Measurements from ENCODE around the gene PPP1R10. TPM values are rescaled to one million over a fixed set of nuclear protein-coding genes. Genes with fewer than 3 reads are reported as not detected.
A peak's percentile ranks its signal among the peaks of the same experiment; 100 is the strongest.
"Not testable (repeated sequence)": the region's sequence is repeated elsewhere in the genome, so short reads cannot be mapped to it uniquely, and the experiment has no call there.

Gene PPP1R10
- total RNA-seq, 1 donor from 2014 or later: 10.5 TPM

DNA sequence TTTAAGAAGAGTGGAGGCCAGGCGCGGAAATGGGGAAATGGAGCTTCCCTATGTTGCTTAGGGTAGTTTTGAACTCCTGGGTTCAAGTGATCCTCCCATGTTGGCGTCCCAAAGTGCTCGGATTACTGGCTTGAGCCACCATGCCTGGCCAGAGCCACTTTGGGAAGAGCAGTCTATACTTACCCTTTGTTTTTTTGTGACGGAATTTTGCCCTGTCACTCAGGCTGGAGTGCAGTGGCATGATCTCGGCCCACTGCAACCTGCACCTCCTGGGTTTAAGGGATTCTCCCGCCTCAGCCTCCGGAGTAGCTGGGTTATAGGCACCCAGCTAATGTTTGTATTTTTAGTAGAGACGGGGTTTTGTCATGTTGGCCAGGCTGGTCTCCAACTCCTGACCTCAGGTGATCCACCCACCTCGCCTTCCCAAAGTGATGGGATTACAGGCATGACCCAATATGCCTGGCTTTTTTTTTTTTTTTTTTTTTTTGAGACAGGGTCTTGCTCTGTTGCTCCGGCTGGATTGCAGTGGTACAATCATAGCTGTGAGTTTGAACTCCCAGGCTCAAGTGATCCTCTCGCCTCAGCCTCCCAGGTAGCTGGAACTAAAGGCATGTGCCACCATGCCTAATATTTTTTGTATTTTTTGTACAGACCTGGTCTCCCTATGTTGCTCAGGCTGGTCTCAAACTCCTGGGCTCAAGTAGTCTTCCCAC, 18.0 kb downstream of the PPP1R10 start:
- TF ChIP-seq, protein P1, sequence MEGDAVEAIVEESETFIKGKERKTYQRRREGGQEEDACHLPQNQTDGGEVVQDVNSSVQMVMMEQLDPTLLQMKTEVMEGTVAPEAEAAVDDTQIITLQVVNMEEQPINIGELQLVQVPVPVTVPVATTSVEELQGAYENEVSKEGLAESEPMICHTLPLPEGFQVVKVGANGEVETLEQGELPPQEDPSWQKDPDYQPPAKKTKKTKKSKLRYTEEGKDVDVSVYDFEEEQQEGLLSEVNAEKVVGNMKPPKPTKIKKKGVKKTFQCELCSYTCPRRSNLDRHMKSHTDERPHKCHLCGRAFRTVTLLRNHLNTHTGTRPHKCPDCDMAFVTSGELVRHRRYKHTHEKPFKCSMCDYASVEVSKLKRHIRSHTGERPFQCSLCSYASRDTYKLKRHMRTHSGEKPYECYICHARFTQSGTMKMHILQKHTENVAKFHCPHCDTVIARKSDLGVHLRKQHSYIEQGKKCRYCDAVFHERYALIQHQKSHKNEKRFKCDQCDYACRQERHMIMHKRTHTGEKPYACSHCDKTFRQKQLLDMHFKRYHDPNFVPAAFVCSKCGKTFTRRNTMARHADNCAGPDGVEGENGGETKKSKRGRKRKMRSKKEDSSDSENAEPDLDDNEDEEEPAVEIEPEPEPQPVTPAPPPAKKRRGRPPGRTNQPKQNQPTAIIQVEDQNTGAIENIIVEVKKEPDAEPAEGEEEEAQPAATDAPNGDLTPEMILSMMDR (IDR thresholded peaks at IDR 0.05; ENCODE audit: insufficient read depth, low read length, severe bottlenecking): no peak
- no peak for DNase-seq (ENCODE audit: low read depth)
- FAIRE-seq: no peak
- no peaks in the 10 kb centered on the region for H3K27me3 ChIP-seq (ENCODE audit: control insufficient read depth, insufficient read depth, low read length)
- H3K4me3 ChIP-seq (ENCODE audit: low read depth, low read length): no peak overlapping the region
- H3K36me3 ChIP-seq (ENCODE audit: control insufficient read depth, insufficient read depth, low read length): peaks cover 19% of the 10 kb centered on the region

DNA sequence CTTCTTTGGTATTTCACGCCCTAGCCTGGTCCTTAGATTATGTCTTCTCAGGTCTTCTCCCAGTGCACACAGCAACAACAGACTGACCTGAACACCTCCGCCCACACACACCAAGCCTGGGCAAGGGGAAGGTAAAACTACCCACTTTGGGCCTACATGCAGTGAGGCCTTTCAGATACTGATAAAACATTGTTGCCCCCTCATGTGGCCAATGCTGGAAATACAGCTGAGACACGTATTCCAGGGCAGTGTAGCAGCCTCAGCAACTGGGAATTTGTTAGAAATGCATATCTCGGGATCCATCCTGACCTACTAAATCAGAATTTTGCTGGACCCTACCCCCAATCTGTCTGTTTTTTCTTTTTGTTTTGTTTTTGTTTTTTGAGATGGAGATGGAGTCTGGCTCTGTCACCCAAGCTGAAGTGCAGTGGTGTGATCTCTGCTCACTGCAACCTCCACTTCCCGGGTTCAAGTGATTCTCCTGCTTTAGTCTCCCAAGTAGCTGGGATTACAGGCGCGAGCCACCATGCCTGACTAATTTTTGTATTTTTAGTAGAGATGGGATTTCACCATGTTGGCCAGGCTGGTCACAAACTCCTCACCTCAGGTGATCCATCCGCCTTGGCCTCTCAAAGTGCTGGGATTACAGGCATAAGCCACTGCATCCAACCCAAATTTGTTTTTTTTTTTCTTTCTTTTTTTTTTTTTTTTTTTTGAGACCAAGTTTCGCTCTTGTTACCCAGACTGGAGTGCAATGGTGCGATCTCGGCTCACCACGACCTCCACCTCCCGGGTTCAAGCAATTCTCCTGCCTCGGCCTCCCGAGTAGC, 19.5 kb downstream of the PPP1R10 start:
- TF ChIP-seq, protein P1 (IDR thresholded peaks at IDR 0.05; ENCODE audit: insufficient read depth, low read length, severe bottlenecking): peak; percentile 71
- H3K4me3 ChIP-seq (ENCODE audit: low read depth, low read length); H3K27me3 ChIP-seq (ENCODE audit: control insufficient read depth, insufficient read depth, low read length): not testable (repeated sequence)
- FAIRE-seq (peak; percentile 40), DNase-seq (ENCODE audit: low read depth) (peak; percentile 75)
- H3K36me3 ChIP-seq (ENCODE audit: control insufficient read depth, insufficient read depth, low read length): peaks cover 12% of the 10 kb centered on the region

DNA sequence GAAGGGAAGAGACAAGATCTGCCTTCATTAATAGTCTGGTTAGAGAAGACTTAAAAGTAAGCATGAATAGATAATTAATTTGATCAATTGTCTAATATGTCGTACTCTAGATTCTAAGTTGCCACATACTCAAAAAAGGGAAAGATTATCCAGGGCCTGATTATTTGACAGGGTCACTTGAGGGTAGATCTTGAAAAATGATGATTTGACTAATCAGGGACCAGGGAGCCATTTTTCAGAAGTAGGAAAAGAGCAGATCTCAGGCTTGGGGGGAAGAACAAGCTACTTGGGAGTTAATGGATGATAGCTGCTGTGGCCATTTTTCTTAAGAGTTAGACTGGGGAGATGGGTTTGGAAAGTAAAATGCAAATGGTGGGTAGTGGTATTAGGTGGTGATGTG, 24.8 kb downstream of the PPP1R10 start:
- Histone ChIP-seq H3K27me3 (ENCODE audit: control insufficient read depth, insufficient read depth, low read length) (no peaks in the 10 kb centered on the region), H3K36me3 (ENCODE audit: control insufficient read depth, insufficient read depth, low read length) (peaks cover 9% of the 10 kb centered on the region), H3K4me3 (ENCODE audit: low read depth, low read length) (no peak overlapping the region)
- no peak for DNase-seq (ENCODE audit: low read depth)
- FAIRE-seq: no peak
- TF ChIP-seq, protein P1 (IDR thresholded peaks at IDR 0.05; ENCODE audit: insufficient read depth, low read length, severe bottlenecking): no peak

DNA sequence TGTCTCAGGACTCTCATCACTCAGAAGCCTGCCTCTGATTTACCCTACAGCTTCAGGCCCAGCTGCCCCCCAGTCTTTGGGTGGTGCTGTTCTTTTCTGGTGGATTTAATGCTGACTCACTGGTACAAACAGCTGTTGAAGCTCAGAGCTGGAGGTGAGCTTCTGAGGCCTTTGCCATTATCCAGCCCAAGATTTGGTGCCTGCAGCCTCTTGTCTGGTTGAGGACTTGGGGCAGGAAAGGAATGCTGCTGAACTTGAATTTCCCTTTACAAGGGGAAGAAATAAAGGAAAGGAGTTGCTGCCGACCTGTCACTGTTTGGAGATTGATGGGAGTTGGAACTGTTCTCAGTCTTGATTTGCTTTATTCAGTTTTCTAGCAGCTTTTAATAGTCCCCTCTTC, 26.0 kb downstream of the PPP1R10 start:
- H3K4me3 ChIP-seq (ENCODE audit: low read depth, low read length): no peak overlapping the region
- DNase-seq (ENCODE audit: low read depth) (peak; percentile 90), FAIRE-seq (no peak)
- TF ChIP-seq, protein P1 (IDR thresholded peaks at IDR 0.05; ENCODE audit: insufficient read depth, low read length, severe bottlenecking): no peak
- H3K27me3 ChIP-seq (ENCODE audit: control insufficient read depth, insufficient read depth, low read length): no peaks in the 10 kb centered on the region
- H3K36me3 ChIP-seq (ENCODE audit: control insufficient read depth, insufficient read depth, low read length): peaks cover 15% of the 10 kb centered on the region

DNA sequence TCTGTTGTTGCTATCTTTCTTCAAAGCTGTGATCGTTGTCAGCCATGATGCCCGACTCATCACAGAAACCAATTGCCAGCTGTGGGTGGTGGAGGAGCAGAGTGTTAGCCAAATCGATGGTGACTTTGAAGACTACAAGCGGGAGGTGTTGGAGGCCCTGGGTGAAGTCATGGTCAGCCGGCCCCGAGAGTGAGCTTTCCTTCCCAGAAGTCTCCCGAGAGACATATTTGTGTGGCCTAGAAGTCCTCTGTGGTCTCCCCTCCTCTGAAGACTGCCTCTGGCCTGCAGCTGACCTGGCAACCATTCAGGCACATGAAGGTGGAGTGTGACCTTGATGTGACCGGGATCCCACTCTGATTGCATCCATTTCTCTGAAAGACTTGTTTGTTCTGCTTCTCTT, 26.5 kb downstream of the PPP1R10 start:
- DNase-seq (ENCODE audit: low read depth): no peak
- Histone ChIP-seq H3K4me3 (ENCODE audit: low read depth, low read length) (no peak overlapping the region), H3K36me3 (ENCODE audit: control insufficient read depth, insufficient read depth, low read length) (peaks cover 19% of the 10 kb centered on the region), H3K27me3 (ENCODE audit: control insufficient read depth, insufficient read depth, low read length) (no peaks in the 10 kb centered on the region)
- TF ChIP-seq, protein P1 (IDR thresholded peaks at IDR 0.05; ENCODE audit: insufficient read depth, low read length, severe bottlenecking): no peak
- FAIRE-seq: peak; percentile 13

All from bronchial epithelial cell (primary cell).